DND-41 (cell line): Measurements from ENCODE around the gene ATP13A1.
"Not testable (repeated sequence)": the region's sequence is repeated elsewhere in the genome, so short reads cannot be mapped to it uniquely, and the experiment has no call there.

ENCODE experiments used
- EZH2 ChIP-seq: IDR thresholded peaks from 3 replicates; pipeline ENCODE4 v1.6.1; 2012; ENCODE audit warnings: borderline replicate concordance, low read depth, mild to moderate bottlenecking, moderate library complexity, low read length, inconsistent platforms; ENCODE audit not compliant: severe bottlenecking
- TF ChIP-seq, protein P1 (sequence below): IDR thresholded peaks from 2 replicates; pipeline ENCODE4 v1.5.1; 2012; ENCODE audit warnings: borderline replicate concordance, low read length, moderate library complexity, mild to moderate bottlenecking; ENCODE audit not compliant: poor library complexity, severe bottlenecking; ENCODE audit errors: extremely low read depth

DNA sequence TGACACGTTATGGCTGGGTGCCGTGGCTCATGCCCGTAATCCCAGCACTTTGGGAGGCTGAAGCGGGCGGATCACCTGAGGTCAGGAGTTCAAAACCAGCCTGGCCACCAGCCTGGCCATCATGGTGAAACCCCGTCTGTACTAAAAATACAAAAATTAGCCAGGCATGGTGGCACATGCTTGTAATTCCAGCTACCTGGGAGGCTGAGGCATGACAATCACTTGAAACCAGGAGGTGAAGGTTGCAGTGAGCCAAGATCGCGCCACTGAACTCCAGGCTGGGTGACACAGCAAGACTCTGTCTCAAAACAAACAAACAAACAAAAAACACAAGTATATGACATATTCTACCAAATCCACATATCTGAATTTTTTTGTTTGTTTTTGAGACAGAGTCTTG, 56.8 kb downstream of the ATP13A1 start:
- TF ChIP-seq, protein P1, sequence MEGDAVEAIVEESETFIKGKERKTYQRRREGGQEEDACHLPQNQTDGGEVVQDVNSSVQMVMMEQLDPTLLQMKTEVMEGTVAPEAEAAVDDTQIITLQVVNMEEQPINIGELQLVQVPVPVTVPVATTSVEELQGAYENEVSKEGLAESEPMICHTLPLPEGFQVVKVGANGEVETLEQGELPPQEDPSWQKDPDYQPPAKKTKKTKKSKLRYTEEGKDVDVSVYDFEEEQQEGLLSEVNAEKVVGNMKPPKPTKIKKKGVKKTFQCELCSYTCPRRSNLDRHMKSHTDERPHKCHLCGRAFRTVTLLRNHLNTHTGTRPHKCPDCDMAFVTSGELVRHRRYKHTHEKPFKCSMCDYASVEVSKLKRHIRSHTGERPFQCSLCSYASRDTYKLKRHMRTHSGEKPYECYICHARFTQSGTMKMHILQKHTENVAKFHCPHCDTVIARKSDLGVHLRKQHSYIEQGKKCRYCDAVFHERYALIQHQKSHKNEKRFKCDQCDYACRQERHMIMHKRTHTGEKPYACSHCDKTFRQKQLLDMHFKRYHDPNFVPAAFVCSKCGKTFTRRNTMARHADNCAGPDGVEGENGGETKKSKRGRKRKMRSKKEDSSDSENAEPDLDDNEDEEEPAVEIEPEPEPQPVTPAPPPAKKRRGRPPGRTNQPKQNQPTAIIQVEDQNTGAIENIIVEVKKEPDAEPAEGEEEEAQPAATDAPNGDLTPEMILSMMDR: not testable (repeated sequence)
- TF ChIP-seq EZH2: not testable (repeated sequence)
